GM19193 (cell line): ENCODE results near the gene ARHGEF10L.

ENCODE experiments used
- POLR2A ChIP-seq: IDR thresholded peaks from 4 replicates; pipeline ENCODE4 v1.6.1; 2011; ENCODE audit not compliant: insufficient read depth, insufficient read length; ENCODE audit errors: extremely low read depth

Gene ARHGEF10L

GRCh38 chr1:17615959-17616358 lies 76.5 kb downstream of the ARHGEF10L start:
- TF ChIP-seq POLR2A = no peak

- TF ChIP-seq POLR2A = no peak
These were observed 77.3 kb downstream of the ARHGEF10L start for GRCh38 chr1:17616731-17617279.

GRCh38 chr1:17617787-17618557 lies 78.5 kb downstream of the ARHGEF10L start:
- no peak for TF ChIP-seq POLR2A

- TF ChIP-seq POLR2A = no peak
These were observed 79.2 kb downstream of the ARHGEF10L start for GRCh38 chr1:17618558-17619247.

- TF ChIP-seq POLR2A = no peak
These were observed 81.0 kb downstream of the ARHGEF10L start for GRCh38 chr1:17620448-17620847.

GRCh38 chr1:17621691-17622090 lies 82.2 kb downstream of the ARHGEF10L start:
- no peak for TF ChIP-seq POLR2A

- no peak for TF ChIP-seq POLR2A
These were observed 83.3 kb downstream of the ARHGEF10L start for GRCh38 chr1:17622823-17623222.

- no peak for TF ChIP-seq POLR2A
These were observed 85.2 kb downstream of the ARHGEF10L start for GRCh38 chr1:17624611-17625233.

GRCh38 chr1:17627239-17628052 lies 87.9 kb downstream of the ARHGEF10L start:
- TF ChIP-seq POLR2A = no peak

GRCh38 chr1:17629460-17629859 lies 90.0 kb downstream of the ARHGEF10L start:
- TF ChIP-seq POLR2A = no peak

- no peak for TF ChIP-seq POLR2A
These were observed 90.7 kb downstream of the ARHGEF10L start for GRCh38 chr1:17630048-17630830.

- no peak for TF ChIP-seq POLR2A
These were observed 91.5 kb downstream of the ARHGEF10L start for GRCh38 chr1:17630986-17631385.

GRCh38 chr1:17631410-17631809 lies 91.9 kb downstream of the ARHGEF10L start:
- no peak for TF ChIP-seq POLR2A

GRCh38 chr1:17632106-17632505 lies 92.6 kb downstream of the ARHGEF10L start:
- no peak for TF ChIP-seq POLR2A
